WERI-Rb-1 (cell line): ENCODE data around the gene SAMD11.
A peak's percentile ranks its signal among the peaks of the same experiment; 100 is the strongest.
"Not testable (repeated sequence)": the region's sequence is repeated elsewhere in the genome, so short reads cannot be mapped to it uniquely, and the experiment has no call there.

Source experiments
- DNase-seq: peaks from one replicate; pipeline ENCODE4 v3.0.0-alpha.2; 2020
- H3K27ac ChIP-seq: fragments of 250-450 bp; sonication (Bioruptor Pico); 2 replicates; pipeline ENCODE4 v1.5.1; 2020; ENCODE audit warnings: mild to moderate bottlenecking, moderate library complexity
- H3K27me3 ChIP-seq: fragments of 250-450 bp; sonication (Bioruptor Pico); 2 replicates; pipeline ENCODE4 v1.5.1; 2021; ENCODE audit warnings: mild to moderate bottlenecking, low read depth, moderate library complexity; ENCODE audit not compliant: insufficient read depth, severe bottlenecking
- H3K36me3 ChIP-seq: fragments of 250-450 bp; sonication (Bioruptor Pico); 2 replicates; pipeline ENCODE4 v1.5.1; 2020; ENCODE audit warnings: mild to moderate bottlenecking, moderate library complexity
- H3K4me3 ChIP-seq: 2 replicates; pipeline ENCODE4 v1.5.1; 2011; ENCODE audit warnings: low read depth, mild to moderate bottlenecking, control low read depth, low read length
- H3K9me3 ChIP-seq: fragments of 250-450 bp; sonication (Bioruptor Pico); 2 replicates; pipeline ENCODE4 v1.5.1; 2021; ENCODE audit warnings: mild to moderate bottlenecking, moderate library complexity; ENCODE audit not compliant: severe bottlenecking
- CTCF ChIP-seq: IDR thresholded peaks from 2 replicates; pipeline ENCODE4 v1.5.1; 2011; ENCODE audit warnings: low read depth, mild to moderate bottlenecking, control low read depth, inconsistent platforms, low read length

Gene SAMD11

DNA sequence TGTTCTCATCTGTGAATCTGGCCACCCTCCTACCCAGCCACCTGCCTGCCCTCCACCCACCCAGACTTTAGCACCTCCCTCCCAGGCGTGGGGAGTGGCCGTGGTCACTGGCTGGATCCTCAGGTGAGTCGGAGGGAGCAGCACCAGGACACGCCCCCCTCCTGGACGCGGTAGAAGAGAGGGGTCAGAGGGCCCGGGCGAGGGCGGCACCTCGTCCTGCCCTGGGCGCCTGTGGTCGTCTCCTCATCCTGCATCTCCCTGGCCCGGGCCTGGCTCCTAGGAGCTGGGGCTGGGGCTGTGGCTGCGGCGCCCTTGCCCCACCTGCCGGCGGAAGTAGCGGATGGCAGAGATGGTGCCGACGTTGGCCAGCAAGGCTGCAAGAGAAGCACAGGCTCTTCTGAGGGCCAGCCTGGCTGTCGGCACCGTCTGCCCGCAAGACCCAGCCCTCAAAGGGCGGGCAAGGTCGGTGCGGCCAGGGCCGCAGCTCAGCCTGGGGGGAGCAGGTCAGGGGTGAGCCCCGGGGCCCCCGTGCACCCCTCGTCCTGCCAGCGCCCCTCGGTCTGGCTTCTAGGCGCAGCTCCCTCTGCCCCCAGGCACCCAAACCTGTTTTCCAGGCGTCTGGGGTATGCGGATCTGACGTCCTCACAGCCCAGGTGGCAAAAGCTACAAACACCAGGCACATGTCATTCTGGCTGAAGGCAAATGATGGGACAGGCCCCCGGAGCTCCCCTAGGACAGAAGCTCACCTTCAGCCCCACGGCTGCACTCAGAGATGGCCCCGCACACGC is 52.4 kb downstream of the SAMD11 start:
- H3K27ac ChIP-seq: peak overlapping the region; percentile 19; the same call in 1 of the 2 replicates
- H3K27me3 ChIP-seq: no peaks in the 10 kb centered on the region
- no peaks in the 10 kb centered on the region for H3K9me3 ChIP-seq
- peak; percentile 53 for DNase-seq
- no peaks in the 10 kb centered on the region for H3K36me3 ChIP-seq
- peak; percentile 36; the same call in 1 of the 2 replicates for TF ChIP-seq CTCF
- H3K4me3 ChIP-seq: peak overlapping the region; percentile 23

DNA sequence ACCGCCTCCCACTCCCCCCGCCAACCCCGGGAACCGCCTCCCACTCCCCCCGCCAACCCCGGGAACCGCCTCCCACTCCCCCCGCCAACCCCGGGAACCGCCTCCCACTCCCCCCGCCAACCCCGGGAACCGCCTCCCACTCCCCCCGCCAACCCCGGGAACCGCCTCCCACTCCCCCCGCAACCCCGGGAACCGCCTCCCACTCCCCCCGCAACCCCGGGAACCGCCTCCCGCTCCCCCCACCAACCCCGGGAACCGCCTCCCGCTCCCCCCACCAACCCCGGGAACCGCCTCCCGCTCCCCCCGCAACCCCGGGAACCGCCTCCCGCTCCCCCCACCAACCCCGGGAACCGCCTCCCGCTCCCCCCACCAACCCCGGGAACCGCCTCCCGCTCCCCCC is 53.1 kb downstream of the SAMD11 start:
- not testable (repeated sequence) for H3K27me3 ChIP-seq

GRCh38 chr1:978069-978834 is 54.5 kb downstream of the SAMD11 start:
- no peak for DNase-seq
- Histone ChIP-seq H3K27ac (no peak overlapping the region), H3K9me3 (no peaks in the 10 kb centered on the region), H3K36me3 (no peaks in the 10 kb centered on the region), H3K4me3 (no peak overlapping the region), H3K27me3 (no peaks in the 10 kb centered on the region)
- TF ChIP-seq CTCF: no peak

More for the DNA sequence above, 53.1 kb downstream of the SAMD11 start:
- H3K36me3 ChIP-seq, H3K27ac ChIP-seq, H3K9me3 ChIP-seq, DNase-seq, H3K4me3 ChIP-seq: not testable (repeated sequence)

- TF ChIP-seq CTCF: no peak
- Histone ChIP-seq H3K4me3 (no peak overlapping the region), H3K36me3 (no peaks in the 10 kb centered on the region), H3K27ac (no peak overlapping the region), H3K9me3 (no peaks in the 10 kb centered on the region), H3K27me3 (no peaks in the 10 kb centered on the region)
- no peak for DNase-seq
These were observed 55.4 kb downstream of the SAMD11 start for GRCh38 chr1:978835-979743.

- no peak overlapping the region for H3K4me3 ChIP-seq
- no peaks in the 10 kb centered on the region for H3K9me3 ChIP-seq
- no peak for DNase-seq
- TF ChIP-seq CTCF: no peak
- H3K27ac ChIP-seq: no peak overlapping the region
- no peaks in the 10 kb centered on the region for H3K36me3 ChIP-seq
- no peaks in the 10 kb centered on the region for H3K27me3 ChIP-seq
These were observed 56.0 kb downstream of the SAMD11 start for GRCh38 chr1:979744-980072.

DNA sequence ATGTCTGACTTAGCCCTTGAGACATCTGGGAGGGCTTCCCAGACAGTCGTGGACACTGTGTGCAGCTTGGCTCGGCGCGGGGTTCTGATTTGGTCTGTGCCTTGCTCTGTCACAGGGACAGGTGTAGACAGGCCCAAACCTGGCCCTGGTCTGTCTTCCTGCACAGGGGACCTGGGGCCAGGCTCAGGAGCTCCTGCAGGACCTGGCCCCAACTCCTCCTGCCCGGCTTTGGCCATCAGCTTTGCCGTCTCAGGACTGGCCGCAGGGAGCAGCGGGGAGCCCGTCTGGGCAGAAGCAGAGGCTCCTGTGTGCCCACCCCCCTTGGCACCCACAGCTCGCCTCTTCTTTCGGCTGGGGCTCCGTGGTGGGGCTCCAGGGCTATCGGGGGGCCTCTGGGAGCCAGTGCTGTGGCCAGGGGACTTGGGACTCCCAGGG is 56.4 kb downstream of the SAMD11 start:
- H3K27me3 ChIP-seq: no peaks in the 10 kb centered on the region
- H3K36me3 ChIP-seq: no peaks in the 10 kb centered on the region
- no peak for DNase-seq
- H3K9me3 ChIP-seq: no peaks in the 10 kb centered on the region
- no peak overlapping the region for H3K4me3 ChIP-seq
- no peak overlapping the region for H3K27ac ChIP-seq
- no peak for TF ChIP-seq CTCF
